ENCODE data around the gene PRKCH.

GRCh38 chr14:61502459-61503093 lies 181.2 kb downstream of the PRKCH start:
- TF ChIP-seq CTCF (IDR thresholded peaks at IDR 0.05; ENCODE audit: insufficient read depth, low read length, poor library complexity, severe bottlenecking) (no peak), EZH2phosphoT487 (conservative IDR thresholded peaks at IDR 0.05; ENCODE audit: low read length) (no peak)

Measured in SU-DHL-6 (cell line).